Testis (tissue), 3 donors: ENCODE measurements around the gene NME7. TPM values are rescaled to one million over a fixed set of nuclear protein-coding genes. Genes with fewer than 3 reads are reported as not detected.
A peak's percentile ranks its signal among the peaks of the same experiment; 100 is the strongest.

Experiments
- DNase-seq: peaks from one replicate; pipeline ENCODE4 v3.0.0-alpha.2; 2019
- H3K27ac ChIP-seq, 2 donors: fragments of 200-600 bp; sonication (generic); one replicate each; pipeline ENCODE4 v1.5.1; 2019
- H3K27me3 ChIP-seq: fragments of 200-600 bp; sonication (generic); one replicate; pipeline ENCODE4 v1.5.1; 2019
- H3K36me3 ChIP-seq: fragments of 200-600 bp; sonication (generic); one replicate; pipeline ENCODE4 v1.5.1; 2017; ENCODE audit warnings: low read depth; ENCODE audit errors: missing control alignments
- H3K4me1 ChIP-seq: fragments of 200-600 bp; sonication (generic); one replicate; pipeline ENCODE4 v1.5.1; 2019
- H3K4me3 ChIP-seq, 2 donors: fragments of 200-600 bp; sonication (generic); one replicate each; pipeline ENCODE4 v1.5.1; 2017 to 2019
- H3K9me3 ChIP-seq: fragments of 200-600 bp; sonication (generic); one replicate; pipeline ENCODE4 v1.5.1; 2017
- POLR2A ChIP-seq: fragments of 450-650 bp; IDR thresholded peaks from one replicate; pipeline ENCODE4 v1.6.1; 2017; ENCODE audit warnings: antibody characterized with exemption, mild to moderate bottlenecking, moderate library complexity
- WGBS, 2 donors: methylation state at CpG; one replicate each; pipeline ENCODE4 v1.1.5; 2018; 5-methylcytosine and 5-hydroxymethylcytosine counted together
- intact Hi-C: fragments of 100-400 bp; cut with DNase I; formaldehyde crosslinking; loops from one replicate; pipeline ENCODE4 v1.15.1; 2023; ENCODE audit warnings: low total_unique reads
- polyA plus RNA-seq: library from polyadenylated mRNA; stranded (reverse); fragments of 350-450 nt; fragmentation: Illumina TruSeq; extraction: RNeasy Lipid Tissue Mini Kit (QIAGEN cat#74804); gene quantifications from one replicate; pipeline ENCODE4 v1.2.3, GENCODE V29; 2014; ENCODE audit warnings: low read depth, low replicate concordance; ENCODE audit not compliant: insufficient read depth
- total RNA-seq, 2 donors: library from RNA; depleted of rRNA; stranded (reverse); fragments of >200 nt; gene quantifications; one replicate each; pipeline ENCODE4 v1.2.3, GENCODE V29; 2016
- TF ChIP-seq, protein P1 (sequence below), 3 experiments: fragments of 450-650 bp in 2 of 3; fragments of 200-600 bp in 1 of 3; sonication (generic) in 1 of 3; IDR thresholded peaks; one replicate each; pipeline ENCODE4 v1.5.1; 2016 to 2019; ENCODE audit warnings: antibody characterized with exemption in 3 of 3, mild to moderate bottlenecking in 2 of 3, moderate library complexity in 1 of 3

The NME7 gene
- total and polyA plus RNA-seq, 3 donors from 2014 or later, result 21.4 to 29.0 (median 24.0) TPM

GRCh38 chr1:169217636-169218035, 150.0 kb downstream of the NME7 start:
- H3K4me3 ChIP-seq, result no peak overlapping the region
- no peaks in the 10 kb centered on the region for H3K27me3 ChIP-seq
- WGBS, 2 donors, result 76 to 91% methylated on average over 3 of the region's 3 CpGs
- intact Hi-C loops, result no loop called here
- H3K9me3 ChIP-seq, result no peaks in the 10 kb centered on the region
- H3K27ac ChIP-seq, result no peak overlapping the region
- TF ChIP-seq, protein P1, sequence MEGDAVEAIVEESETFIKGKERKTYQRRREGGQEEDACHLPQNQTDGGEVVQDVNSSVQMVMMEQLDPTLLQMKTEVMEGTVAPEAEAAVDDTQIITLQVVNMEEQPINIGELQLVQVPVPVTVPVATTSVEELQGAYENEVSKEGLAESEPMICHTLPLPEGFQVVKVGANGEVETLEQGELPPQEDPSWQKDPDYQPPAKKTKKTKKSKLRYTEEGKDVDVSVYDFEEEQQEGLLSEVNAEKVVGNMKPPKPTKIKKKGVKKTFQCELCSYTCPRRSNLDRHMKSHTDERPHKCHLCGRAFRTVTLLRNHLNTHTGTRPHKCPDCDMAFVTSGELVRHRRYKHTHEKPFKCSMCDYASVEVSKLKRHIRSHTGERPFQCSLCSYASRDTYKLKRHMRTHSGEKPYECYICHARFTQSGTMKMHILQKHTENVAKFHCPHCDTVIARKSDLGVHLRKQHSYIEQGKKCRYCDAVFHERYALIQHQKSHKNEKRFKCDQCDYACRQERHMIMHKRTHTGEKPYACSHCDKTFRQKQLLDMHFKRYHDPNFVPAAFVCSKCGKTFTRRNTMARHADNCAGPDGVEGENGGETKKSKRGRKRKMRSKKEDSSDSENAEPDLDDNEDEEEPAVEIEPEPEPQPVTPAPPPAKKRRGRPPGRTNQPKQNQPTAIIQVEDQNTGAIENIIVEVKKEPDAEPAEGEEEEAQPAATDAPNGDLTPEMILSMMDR (IDR thresholded peaks at IDR 0.05), result no peak
- no peak for TF ChIP-seq POLR2A
- H3K36me3 ChIP-seq, result no peaks in the 10 kb centered on the region
- H3K4me1 ChIP-seq, result no peaks in the 10 kb centered on the region
- DNase-seq, result no peak

GRCh38 chr1:169214598-169214997, 153.0 kb downstream of the NME7 start:
- 93 to 100% methylated on average over 3 to 4 of the region's 4 CpGs for WGBS, 2 donors
- no peaks in the 10 kb centered on the region for H3K9me3 ChIP-seq
- H3K36me3 ChIP-seq, result no peaks in the 10 kb centered on the region
- DNase-seq, result no peak
- no peak overlapping the region for H3K27ac ChIP-seq
- H3K4me3 ChIP-seq, result no peak overlapping the region
- no peak for TF ChIP-seq POLR2A
- no peaks in the 10 kb centered on the region for H3K27me3 ChIP-seq
- intact Hi-C loops, result no loop called here
- H3K4me1 ChIP-seq, result no peaks in the 10 kb centered on the region

GRCh38 chr1:169212088-169212487, 155.5 kb downstream of the NME7 start:
- no peak overlapping the region for H3K4me3 ChIP-seq
- peaks cover 13% of the 10 kb centered on the region for H3K4me1 ChIP-seq
- no peaks in the 10 kb centered on the region for H3K9me3 ChIP-seq
- TF ChIP-seq, protein P1 (IDR thresholded peaks at IDR 0.05), result no peak
- no peak for TF ChIP-seq POLR2A
- H3K36me3 ChIP-seq, result no peaks in the 10 kb centered on the region
- DNase-seq, result no peak
- H3K27ac ChIP-seq, result no peak overlapping the region
- H3K27me3 ChIP-seq, result no peaks in the 10 kb centered on the region
- intact Hi-C loops, result no loop called here

GRCh38 chr1:169207797-169208520, 159.6 kb downstream of the NME7 start:
- peaks cover 16% of the 10 kb centered on the region for H3K4me1 ChIP-seq
- H3K36me3 ChIP-seq, result no peaks in the 10 kb centered on the region
- H3K27ac ChIP-seq, result peak overlapping the region; percentile 37 to 41
- TF ChIP-seq, protein P1 (IDR thresholded peaks at IDR 0.05), result no peak
- TF ChIP-seq POLR2A, result no peak
- H3K9me3 ChIP-seq, result no peaks in the 10 kb centered on the region
- no peak for DNase-seq
- no peak overlapping the region for H3K4me3 ChIP-seq
- H3K27me3 ChIP-seq, result no peaks in the 10 kb centered on the region
- intact Hi-C loops, result no loop called here
- 81 to 86% methylated on average over 1 of the region's 1 CpG for WGBS, 2 donors

GRCh38 chr1:169204157-169204556, 163.4 kb downstream of the NME7 start:
- H3K9me3 ChIP-seq, result no peaks in the 10 kb centered on the region
- H3K4me1 ChIP-seq, result peaks cover 16% of the 10 kb centered on the region
- no peak overlapping the region for H3K4me3 ChIP-seq
- H3K27me3 ChIP-seq, result no peaks in the 10 kb centered on the region
- no peak for DNase-seq
- no peak overlapping the region for H3K27ac ChIP-seq
- no peaks in the 10 kb centered on the region for H3K36me3 ChIP-seq
- TF ChIP-seq, protein P1 (IDR thresholded peaks at IDR 0.05), result no peak
- no peak for TF ChIP-seq POLR2A
- intact Hi-C loops, result no loop called here
